Left cardiac atrium (tissue), 4 donors: ENCODE measurements around the gene CCDC15. TPM values are rescaled to one million over a fixed set of nuclear protein-coding genes. Genes with fewer than 3 reads are reported as not detected.

ENCODE experiments used
- ATAC-seq, 2 donors: fragments of 200-7000 bp; cut with Tn5 transposase; one replicate each; pipeline ENCODE4 v1.9.1; 2020; ENCODE audit warnings: mild to moderate bottlenecking in 2 of 2, moderate library complexity in 2 of 2
- DNase-seq: peaks from one replicate; pipeline ENCODE4 v3.0.0-alpha.2; 2020
- intact Hi-C, 2 donors: fragments of 100-400 bp; cut with DNase I; formaldehyde crosslinking; loops; one replicate each; pipeline versions ENCODE4 v1.14.1 to v1.15.1; 2022 to 2023
- total RNA-seq, 2 donors: library from RNA; stranded (reverse); fragmentation: NEBNext Ultra II Directional; extraction: Animal tissue kit (Norgen Biotek cat#: 25700); gene quantifications; one replicate each; pipeline ENCODE4 v1.2.1, GENCODE V29; 2021
- donor health status: DM: no; HTN: yes; CAD: no.
- donor health status: DM: no; HTN: yes; CAD: no; lungs with severe emphysema.
- donor health status: DM: yes; HTN: yes; CAD: no.
- donor health status: Dilated cardiomyopathy.

CCDC15 gene
- total RNA-seq, 2 donors from 2014 or later: 0.31 to 0.82 TPM

GRCh38 chr11:125075242-125075625 lies 121.2 kb downstream of the CCDC15 start:
- DNase-seq (no peak), ATAC-seq (no peak)
- intact Hi-C loops: no loop called here

GRCh38 chr11:125075900-125076317 lies 121.9 kb downstream of the CCDC15 start:
- DNase-seq: no peak

GRCh38 chr11:125076378-125076945 lies 122.5 kb downstream of the CCDC15 start:
- intact Hi-C loops: no loop called here
- ATAC-seq (no peak), DNase-seq (no peak)

More at GRCh38 chr11:125075900-125076317, 121.9 kb downstream of the CCDC15 start:
- intact Hi-C loops: no loop called here
- no peak for ATAC-seq

- DNase-seq: no peak
- intact Hi-C loops: no loop called here
- no peak for ATAC-seq
Observed at GRCh38 chr11:125078016-125078415, 124.0 kb downstream of the CCDC15 start.

- DNase-seq (no peak), ATAC-seq (no peak)
- intact Hi-C loops: no loop called here
Observed at GRCh38 chr11:125078516-125079140, 124.6 kb downstream of the CCDC15 start.

- intact Hi-C loops: no loop called here
- DNase-seq (no peak), ATAC-seq (peak in 1 of 2 donors; percentile 16)
Observed at GRCh38 chr11:125079151-125079877, 125.3 kb downstream of the CCDC15 start.

- ATAC-seq (no peak), DNase-seq (no peak)
- intact Hi-C loops: no loop called here
Observed at GRCh38 chr11:125079878-125080530, 126.0 kb downstream of the CCDC15 start.

GRCh38 chr11:125080531-125080911 lies 126.5 kb downstream of the CCDC15 start:
- intact Hi-C loops: no loop called here
- no peak for ATAC-seq
- DNase-seq: no peak

- no peak for DNase-seq
- intact Hi-C loops: no loop called here
- ATAC-seq: no peak
Observed at GRCh38 chr11:125081098-125081798, 127.2 kb downstream of the CCDC15 start.

- intact Hi-C loops: no loop called here
- DNase-seq (no peak), ATAC-seq (no peak)
Observed at GRCh38 chr11:125082040-125082439, 128.0 kb downstream of the CCDC15 start.

GRCh38 chr11:125082611-125083311 lies 128.8 kb downstream of the CCDC15 start:
- DNase-seq: no peak
- no peak for ATAC-seq
- intact Hi-C loops: no loop called here

GRCh38 chr11:125083312-125084056 lies 129.5 kb downstream of the CCDC15 start:
- DNase-seq (no peak), ATAC-seq (no peak)
- intact Hi-C loops: no loop called here

GRCh38 chr11:125084057-125084416 lies 130.0 kb downstream of the CCDC15 start:
- intact Hi-C loops: no loop called here
- DNase-seq: no peak
- no peak for ATAC-seq

GRCh38 chr11:125084761-125085231 lies 130.8 kb downstream of the CCDC15 start:
- ATAC-seq (no peak), DNase-seq (no peak)
- intact Hi-C loops: no loop called here

GRCh38 chr11:125085301-125086081 lies 131.5 kb downstream of the CCDC15 start:
- DNase-seq: no peak

GRCh38 chr11:125086633-125087296 lies 132.8 kb downstream of the CCDC15 start:
- intact Hi-C loops: no loop called here
- DNase-seq (no peak), ATAC-seq (no peak)

More at GRCh38 chr11:125085301-125086081, 131.5 kb downstream of the CCDC15 start:
- intact Hi-C loops: no loop called here
- ATAC-seq: no peak

- ATAC-seq (no peak), DNase-seq (no peak)
- intact Hi-C loops: no loop called here
Observed at GRCh38 chr11:125088123-125088522, 134.1 kb downstream of the CCDC15 start.
